Tibial artery (tissue), 4 donors: ENCODE measurements around the gene CHIC2.

Experiments used
- DNase-seq, 2 donors: peaks; one replicate each; pipeline ENCODE4 v3.0.0-alpha.2; 2019
- H3K27ac ChIP-seq, 2 donors: fragments of 200-600 bp; sonication (generic) in 1 of 2; 1 replicate in 1 of 2; 2 replicates in 1 of 2; pipeline ENCODE4 v1.5.1; 2018 to 2019; ENCODE audit warnings: mild to moderate bottlenecking in 1 of 2
- H3K27me3 ChIP-seq, 2 donors: fragments of 200-600 bp; sonication (generic) in 1 of 2; one replicate each; pipeline versions ENCODE4 v1.5.1 to v1.6.0; 2016 to 2019
- H3K36me3 ChIP-seq, 3 donors: fragments of 200-600 bp; sonication (generic) in 2 of 3; one replicate each; pipeline ENCODE4 v1.5.1; 2016 to 2019; ENCODE audit warnings: mild to moderate bottlenecking in 2 of 3
- H3K4me1 ChIP-seq, 4 donors: fragments of 200-600 bp; sonication (generic) in 2 of 4; 1 replicate in 3 of 4; 2 replicates in 1 of 4; pipeline ENCODE4 v1.5.1; 2016 to 2019
- H3K4me3 ChIP-seq, 2 donors: fragments of 200-600 bp; sonication (generic) in 1 of 2; 1 replicate in 1 of 2; 2 replicates in 1 of 2; pipeline ENCODE4 v1.5.1; 2018 to 2019; ENCODE audit warnings: mild to moderate bottlenecking in 2 of 2
- H3K9me3 ChIP-seq, 3 donors: fragments of 200-600 bp; sonication (generic) in 1 of 3; one replicate each; pipeline ENCODE4 v1.5.1; 2016 to 2019
- intact Hi-C: fragments of 100-400 bp; cut with DNase I; formaldehyde crosslinking; loops from one replicate; pipeline ENCODE4 v1.15.0; 2023; ENCODE audit warnings: low total_unique reads
- TF ChIP-seq, protein P1 (sequence below), 2 experiments: fragments of 200-600 bp in 1 of 2; fragments of 450-650 bp in 1 of 2; IDR thresholded peaks; one replicate each; pipeline ENCODE4 v1.5.1; 2017 to 2019; ENCODE audit warnings: antibody characterized with exemption in 2 of 2, mild to moderate bottlenecking in 1 of 2, moderate library complexity in 1 of 2

The CHIC2 gene

DNA sequence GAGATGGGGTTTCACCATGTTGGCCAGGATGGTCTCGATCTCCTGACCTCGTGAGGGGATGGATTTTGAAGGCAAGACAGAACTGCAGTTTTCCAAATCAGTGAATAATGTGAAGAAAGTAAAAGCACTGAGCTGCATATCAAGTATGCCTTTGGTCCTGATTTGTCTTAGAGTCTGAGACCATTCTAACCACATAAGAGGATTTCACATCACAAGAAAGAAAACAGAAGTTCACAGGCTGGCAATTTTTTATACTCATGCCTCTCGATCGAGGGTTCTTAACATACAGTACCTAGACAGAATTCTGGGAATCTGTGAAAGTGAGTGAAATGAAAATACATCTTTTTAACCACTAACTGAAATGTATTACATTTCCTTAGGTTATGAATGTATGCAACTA is 23.3 kb downstream of the CHIC2 start:
- intact Hi-C loops = no loop called here
- Histone ChIP-seq H3K4me3 (no peak overlapping the region), H3K36me3 (peaks cover 3 to 18% (median 14%) of the 10 kb centered on the region in 3 donors), H3K9me3 (no peaks in the 10 kb centered on the region), H3K27me3 (no peaks in the 10 kb centered on the region), H3K27ac (no peak overlapping the region), H3K4me1 (peaks cover 0 to 9% (median 0%) of the 10 kb centered on the region in 4 donors)
- TF ChIP-seq, protein P1, sequence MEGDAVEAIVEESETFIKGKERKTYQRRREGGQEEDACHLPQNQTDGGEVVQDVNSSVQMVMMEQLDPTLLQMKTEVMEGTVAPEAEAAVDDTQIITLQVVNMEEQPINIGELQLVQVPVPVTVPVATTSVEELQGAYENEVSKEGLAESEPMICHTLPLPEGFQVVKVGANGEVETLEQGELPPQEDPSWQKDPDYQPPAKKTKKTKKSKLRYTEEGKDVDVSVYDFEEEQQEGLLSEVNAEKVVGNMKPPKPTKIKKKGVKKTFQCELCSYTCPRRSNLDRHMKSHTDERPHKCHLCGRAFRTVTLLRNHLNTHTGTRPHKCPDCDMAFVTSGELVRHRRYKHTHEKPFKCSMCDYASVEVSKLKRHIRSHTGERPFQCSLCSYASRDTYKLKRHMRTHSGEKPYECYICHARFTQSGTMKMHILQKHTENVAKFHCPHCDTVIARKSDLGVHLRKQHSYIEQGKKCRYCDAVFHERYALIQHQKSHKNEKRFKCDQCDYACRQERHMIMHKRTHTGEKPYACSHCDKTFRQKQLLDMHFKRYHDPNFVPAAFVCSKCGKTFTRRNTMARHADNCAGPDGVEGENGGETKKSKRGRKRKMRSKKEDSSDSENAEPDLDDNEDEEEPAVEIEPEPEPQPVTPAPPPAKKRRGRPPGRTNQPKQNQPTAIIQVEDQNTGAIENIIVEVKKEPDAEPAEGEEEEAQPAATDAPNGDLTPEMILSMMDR (IDR thresholded peaks at IDR 0.05) = no peak
- no peak for DNase-seq

- Histone ChIP-seq H3K27ac (no peak overlapping the region), H3K9me3 (no peaks in the 10 kb centered on the region), H3K27me3 (no peaks in the 10 kb centered on the region), H3K36me3 (peaks cover 12 to 18% (median 17%) of the 10 kb centered on the region in 3 donors), H3K4me3 (no peak overlapping the region), H3K4me1 (peaks cover 0 to 9% (median 0%) of the 10 kb centered on the region in 4 donors)
- TF ChIP-seq, protein P1 (IDR thresholded peaks at IDR 0.05) = no peak
- DNase-seq = no peak
- intact Hi-C loops = no loop called here
Observed at GRCh38 chr4:54038056-54038455, 26.3 kb downstream of the CHIC2 start.

GRCh38 chr4:54036184-54036583 is 28.2 kb downstream of the CHIC2 start:
- intact Hi-C loops = no loop called here
- Histone ChIP-seq H3K27me3 (no peaks in the 10 kb centered on the region), H3K4me1 (peaks cover 0 to 18% (median 0%) of the 10 kb centered on the region in 4 donors), H3K4me3 (no peak overlapping the region), H3K27ac (no peak overlapping the region), H3K9me3 (no peaks in the 10 kb centered on the region), H3K36me3 (peaks cover 11 to 14% (median 12%) of the 10 kb centered on the region in 3 donors)
- DNase-seq = no peak
- TF ChIP-seq, protein P1 (IDR thresholded peaks at IDR 0.05) = no peak

DNA sequence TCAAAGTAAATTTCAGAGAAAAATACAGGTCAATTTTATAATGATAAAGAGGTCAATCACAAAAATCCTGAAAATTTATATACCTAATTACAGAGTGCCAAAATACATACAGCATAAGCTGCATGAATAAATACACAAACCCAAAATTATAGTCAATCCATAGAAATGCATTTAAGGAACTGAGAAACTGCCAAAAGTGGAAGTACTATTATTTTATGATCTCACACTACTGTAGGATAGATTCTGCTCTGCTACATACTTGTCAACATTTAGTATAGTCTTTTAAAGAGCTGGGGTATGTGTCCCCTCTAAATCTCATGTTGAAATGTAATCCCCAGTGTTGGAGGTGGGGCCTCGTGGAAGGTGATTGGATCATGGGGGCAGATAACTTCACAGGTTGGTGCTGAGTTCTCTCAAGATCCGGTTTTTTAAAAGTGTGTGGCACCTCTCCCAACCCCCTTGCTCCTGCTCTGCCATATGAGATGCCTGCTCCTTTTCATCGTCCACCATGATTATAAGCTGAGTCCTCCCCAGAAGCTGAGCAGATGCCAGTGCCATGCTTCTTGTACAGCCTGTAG is 31.8 kb downstream of the CHIC2 start:
- no peak overlapping the region for H3K4me3 ChIP-seq

GRCh38 chr4:54027311-54027710 is 37.1 kb downstream of the CHIC2 start:
- Histone ChIP-seq H3K4me3 (no peak overlapping the region), H3K27me3 (no peaks in the 10 kb centered on the region), H3K27ac (no peak overlapping the region), H3K36me3 (no peaks in the 10 kb centered on the region), H3K9me3 (no peaks in the 10 kb centered on the region), H3K4me1 (peaks cover 0 to 9% (median 3%) of the 10 kb centered on the region in 4 donors)
- TF ChIP-seq, protein P1 (IDR thresholded peaks at IDR 0.05) = no peak
- intact Hi-C loops = no loop called here
- DNase-seq = no peak

More for the DNA sequence above, 31.8 kb downstream of the CHIC2 start:
- intact Hi-C loops = no loop called here
- no peaks in the 10 kb centered on the region for H3K9me3 ChIP-seq
- peaks cover 0 to 16% (median 3%) of the 10 kb centered on the region in 4 donors for H3K4me1 ChIP-seq
- H3K27me3 ChIP-seq = no peaks in the 10 kb centered on the region
- H3K27ac ChIP-seq = no peak overlapping the region
- H3K36me3 ChIP-seq = peaks cover 0 to 9% (median 9%) of the 10 kb centered on the region in 3 donors
- no peak for DNase-seq
- TF ChIP-seq, protein P1 (IDR thresholded peaks at IDR 0.05) = no peak
